ENCODE measurements around the gene TBC1D22A. TPM values are rescaled to one million over a fixed set of nuclear protein-coding genes. Genes with fewer than 3 reads are reported as not detected.

TBC1D22A gene
- total RNA-seq, 4 donors from 2014 or later: 42.6 to 70.4 (median 55.1) TPM

DNA sequence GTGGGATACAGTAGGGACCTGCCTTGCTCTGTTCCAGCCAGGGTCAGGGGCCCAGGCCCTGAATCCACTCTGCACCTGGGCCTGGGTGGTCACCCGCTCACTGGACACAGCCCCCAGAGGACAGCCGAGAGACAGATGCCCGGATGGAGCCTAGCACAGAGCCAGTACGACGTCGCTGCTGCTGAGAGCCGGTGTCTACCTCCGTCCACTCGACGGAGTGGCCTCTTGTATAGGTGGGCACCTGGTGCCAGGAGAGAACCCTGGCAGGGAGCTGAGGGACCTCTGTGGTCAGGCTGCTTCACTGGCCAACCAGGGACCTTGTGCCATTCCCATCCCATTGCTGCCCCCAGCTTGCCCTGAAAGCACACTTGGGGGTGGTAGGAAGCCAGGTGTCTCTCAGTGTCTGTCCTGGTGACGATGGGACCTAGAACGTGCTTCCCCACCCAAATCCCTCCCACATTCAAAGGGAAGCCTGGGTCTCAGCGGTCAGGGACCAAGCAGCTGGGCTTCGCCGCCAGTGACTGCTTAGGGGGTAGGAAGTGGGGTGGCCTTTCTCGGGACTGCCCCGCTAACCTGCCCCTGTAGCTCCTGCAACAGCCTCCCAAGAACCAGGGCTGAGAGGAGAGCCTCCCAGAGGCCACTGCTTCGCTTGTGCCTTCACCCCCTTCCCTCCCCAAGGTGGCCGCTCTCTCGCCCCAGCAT lies 14.1 kb upstream of the TBC1D22A start:
- Histone ChIP-seq H3K36me3 (no peaks in the 10 kb centered on the region), H3K9me3 (no peaks in the 10 kb centered on the region), H3K4me1 (peaks cover 10 to 45% (median 18%) of the 10 kb centered on the region in 4 donors), H3K27ac (peak overlapping the region in 2 of 4 donors; percentile 25 to 60), H3K27me3 (no peaks in the 10 kb centered on the region), H3K4me3 (no peak overlapping the region)
- TF ChIP-seq, protein P1, sequence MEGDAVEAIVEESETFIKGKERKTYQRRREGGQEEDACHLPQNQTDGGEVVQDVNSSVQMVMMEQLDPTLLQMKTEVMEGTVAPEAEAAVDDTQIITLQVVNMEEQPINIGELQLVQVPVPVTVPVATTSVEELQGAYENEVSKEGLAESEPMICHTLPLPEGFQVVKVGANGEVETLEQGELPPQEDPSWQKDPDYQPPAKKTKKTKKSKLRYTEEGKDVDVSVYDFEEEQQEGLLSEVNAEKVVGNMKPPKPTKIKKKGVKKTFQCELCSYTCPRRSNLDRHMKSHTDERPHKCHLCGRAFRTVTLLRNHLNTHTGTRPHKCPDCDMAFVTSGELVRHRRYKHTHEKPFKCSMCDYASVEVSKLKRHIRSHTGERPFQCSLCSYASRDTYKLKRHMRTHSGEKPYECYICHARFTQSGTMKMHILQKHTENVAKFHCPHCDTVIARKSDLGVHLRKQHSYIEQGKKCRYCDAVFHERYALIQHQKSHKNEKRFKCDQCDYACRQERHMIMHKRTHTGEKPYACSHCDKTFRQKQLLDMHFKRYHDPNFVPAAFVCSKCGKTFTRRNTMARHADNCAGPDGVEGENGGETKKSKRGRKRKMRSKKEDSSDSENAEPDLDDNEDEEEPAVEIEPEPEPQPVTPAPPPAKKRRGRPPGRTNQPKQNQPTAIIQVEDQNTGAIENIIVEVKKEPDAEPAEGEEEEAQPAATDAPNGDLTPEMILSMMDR (IDR thresholded peaks at IDR 0.05): no peak
- TF ChIP-seq POLR2A (IDR thresholded peaks at IDR 0.05): no peak
- no peak for DNase-seq

GRCh38 chr22:46748908-46749675 lies 13.4 kb upstream of the TBC1D22A start:
- no peak for TF ChIP-seq POLR2A (IDR thresholded peaks at IDR 0.05)
- TF ChIP-seq, protein P1 (IDR thresholded peaks at IDR 0.05): no peak
- Histone ChIP-seq H3K9me3 (no peaks in the 10 kb centered on the region), H3K4me3 (no peak overlapping the region), H3K36me3 (no peaks in the 10 kb centered on the region), H3K4me1 (peaks cover 13 to 52% (median 22%) of the 10 kb centered on the region in 4 donors), H3K27ac (peak overlapping the region in 3 of 4 donors; percentile 25 to 60 (median 25)), H3K27me3 (no peaks in the 10 kb centered on the region)
- peak in 2 of 3 donors; percentile 53 to 68 for DNase-seq

- Histone ChIP-seq H3K36me3 (no peaks in the 10 kb centered on the region), H3K27me3 (no peaks in the 10 kb centered on the region), H3K9me3 (no peaks in the 10 kb centered on the region), H3K27ac (peak overlapping the region in 3 of 4 donors; percentile 25 to 60 (median 36)), H3K4me3 (no peak overlapping the region), H3K4me1 (peaks cover 13 to 56% (median 22%) of the 10 kb centered on the region in 4 donors)
- TF ChIP-seq, protein P1 (IDR thresholded peaks at IDR 0.05): no peak
- no peak for TF ChIP-seq POLR2A (IDR thresholded peaks at IDR 0.05)
- no peak for DNase-seq
Measured at GRCh38 chr22:46749682-46750529, 12.5 kb upstream of the TBC1D22A start.

- Histone ChIP-seq H3K27me3 (no peaks in the 10 kb centered on the region), H3K27ac (peak overlapping the region in 3 of 4 donors; percentile 25 to 60 (median 36)), H3K4me1 (peaks cover 13 to 57% (median 22%) of the 10 kb centered on the region in 4 donors), H3K9me3 (no peaks in the 10 kb centered on the region), H3K36me3 (no peaks in the 10 kb centered on the region), H3K4me3 (no peak overlapping the region)
- TF ChIP-seq POLR2A (IDR thresholded peaks at IDR 0.05): no peak
- TF ChIP-seq, protein P1 (IDR thresholded peaks at IDR 0.05): no peak
- no peak for DNase-seq
Measured at GRCh38 chr22:46750530-46750800, 12.0 kb upstream of the TBC1D22A start.

- Histone ChIP-seq H3K4me1 (peaks cover 13 to 57% (median 22%) of the 10 kb centered on the region in 4 donors), H3K9me3 (peaks cover 0 to 3% (median 0%) of the 10 kb centered on the region in 4 donors), H3K27me3 (no peaks in the 10 kb centered on the region), H3K27ac (peak overlapping the region in 2 of 4 donors; percentile 36 to 60), H3K4me3 (no peak overlapping the region), H3K36me3 (no peaks in the 10 kb centered on the region)
- peak in 2 of 3 donors; percentile 75 to 83 for DNase-seq
- TF ChIP-seq POLR2A (IDR thresholded peaks at IDR 0.05): no peak
- TF ChIP-seq, protein P1 (IDR thresholded peaks at IDR 0.05): no peak
Measured at GRCh38 chr22:46750863-46751443, 11.5 kb upstream of the TBC1D22A start.

Data from Peyer's patch (tissue), 4 donors.